Left ventricle myocardium inferior (tissue), 1 donor: ENCODE measurements around the gene HOXA4. TPM values are rescaled to one million over a fixed set of nuclear protein-coding genes. Genes with fewer than 3 reads are reported as not detected.

Experiments
- DNase-seq: peaks from one replicate; pipeline ENCODE4 v3.0.0-alpha.2; 2020
- H3K27ac ChIP-seq: fragments of 200-600 bp; replicated peaks from 2 replicates; pipeline ENCODE4 v1.8.0; 2021
- H3K27me3 ChIP-seq: fragments of 200-600 bp; 2 replicates; pipeline ENCODE4 v1.8.0; 2021; ENCODE audit warnings: low read depth
- H3K36me3 ChIP-seq: fragments of 200-600 bp; 2 replicates; pipeline ENCODE4 v1.8.0; 2021
- H3K4me1 ChIP-seq: fragments of 200-600 bp; 2 replicates; pipeline ENCODE4 v1.8.0; 2021
- H3K4me3 ChIP-seq: fragments of 200-600 bp; 2 replicates; pipeline ENCODE4 v1.8.0; 2021; ENCODE audit warnings: mild to moderate bottlenecking, moderate library complexity
- H3K9me3 ChIP-seq: fragments of 200-600 bp; replicated peaks from 2 replicates; pipeline ENCODE4 v1.8.0; 2021
- intact Hi-C: fragments of 100-400 bp; cut with micrococcal nuclease; formaldehyde crosslinking; loops from one replicate; pipeline ENCODE4 v1.11.0; 2022
- total RNA-seq: library from RNA; stranded (reverse); fragmentation: NEBNext Ultra II Directional; extraction: Animal tissue kit (Norgen Biotek cat#: 25700); gene quantifications from one replicate; pipeline ENCODE4 v1.2.1, GENCODE V29; 2021
- TF ChIP-seq, protein P1 (sequence below): fragments of 200-600 bp; IDR thresholded peaks from 2 replicates; pipeline ENCODE4 v1.8.0; 2021; ENCODE audit warnings: antibody characterized with exemption, mild to moderate bottlenecking, borderline replicate concordance
- donor health status: DM: no; HTN: yes; CAD: no; lungs with severe emphysema.

The HOXA4 gene
- total RNA-seq, 1 donor from 2014 or later: not detected

DNA sequence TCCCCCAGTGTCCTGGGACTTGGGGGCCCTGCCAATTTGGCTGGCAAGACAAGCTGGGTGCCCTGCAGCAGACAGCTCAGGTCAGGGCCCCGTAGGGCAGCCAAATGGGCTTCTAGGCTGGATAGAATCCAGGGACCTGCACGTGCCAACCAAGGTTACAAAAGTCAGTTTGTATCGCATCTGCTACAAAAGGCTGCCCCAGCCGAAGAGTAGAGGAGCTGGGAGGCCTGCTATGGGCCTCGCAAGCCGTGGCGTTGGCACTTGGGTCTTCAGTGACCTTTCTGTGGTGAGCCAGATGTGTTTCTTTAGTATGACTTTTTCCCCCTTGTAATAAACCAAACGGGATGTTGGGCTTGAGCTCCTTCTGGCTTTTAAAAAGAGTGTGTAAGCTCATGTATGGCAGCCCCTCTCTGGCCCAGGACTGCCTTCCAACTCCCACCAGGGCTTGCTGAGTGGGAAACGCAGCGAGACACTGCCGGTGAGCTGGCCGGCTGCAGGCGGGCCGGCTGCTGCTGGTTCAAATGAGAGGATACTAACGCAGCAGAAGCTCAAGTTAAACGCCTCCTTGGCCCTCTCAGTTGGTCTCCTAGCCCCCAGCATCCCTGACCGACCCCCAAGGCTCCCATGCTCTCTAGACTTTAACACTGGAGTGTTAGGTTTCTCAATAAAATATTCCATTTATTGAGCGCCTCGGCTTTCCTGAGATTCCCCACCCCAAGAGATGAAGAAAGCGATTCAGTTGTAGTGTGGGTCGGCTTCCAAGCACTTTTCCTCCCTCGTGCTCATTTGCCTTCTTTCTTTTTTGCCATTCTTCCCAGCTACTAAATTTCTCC is 46.6 kb upstream of the HOXA4 start:
- H3K27me3 ChIP-seq: peaks cover 100% of the 10 kb centered on the region
- no peaks in the 10 kb centered on the region for H3K36me3 ChIP-seq
- TF ChIP-seq, protein P1, sequence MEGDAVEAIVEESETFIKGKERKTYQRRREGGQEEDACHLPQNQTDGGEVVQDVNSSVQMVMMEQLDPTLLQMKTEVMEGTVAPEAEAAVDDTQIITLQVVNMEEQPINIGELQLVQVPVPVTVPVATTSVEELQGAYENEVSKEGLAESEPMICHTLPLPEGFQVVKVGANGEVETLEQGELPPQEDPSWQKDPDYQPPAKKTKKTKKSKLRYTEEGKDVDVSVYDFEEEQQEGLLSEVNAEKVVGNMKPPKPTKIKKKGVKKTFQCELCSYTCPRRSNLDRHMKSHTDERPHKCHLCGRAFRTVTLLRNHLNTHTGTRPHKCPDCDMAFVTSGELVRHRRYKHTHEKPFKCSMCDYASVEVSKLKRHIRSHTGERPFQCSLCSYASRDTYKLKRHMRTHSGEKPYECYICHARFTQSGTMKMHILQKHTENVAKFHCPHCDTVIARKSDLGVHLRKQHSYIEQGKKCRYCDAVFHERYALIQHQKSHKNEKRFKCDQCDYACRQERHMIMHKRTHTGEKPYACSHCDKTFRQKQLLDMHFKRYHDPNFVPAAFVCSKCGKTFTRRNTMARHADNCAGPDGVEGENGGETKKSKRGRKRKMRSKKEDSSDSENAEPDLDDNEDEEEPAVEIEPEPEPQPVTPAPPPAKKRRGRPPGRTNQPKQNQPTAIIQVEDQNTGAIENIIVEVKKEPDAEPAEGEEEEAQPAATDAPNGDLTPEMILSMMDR: no peak
- peak; percentile 2 for DNase-seq
- intact Hi-C loops: no loop called here
- peaks cover 32% of the 10 kb centered on the region for H3K4me1 ChIP-seq
- no peaks in the 10 kb centered on the region for H3K9me3 ChIP-seq
- H3K27ac ChIP-seq: no peak overlapping the region
- no peak overlapping the region for H3K4me3 ChIP-seq

DNA sequence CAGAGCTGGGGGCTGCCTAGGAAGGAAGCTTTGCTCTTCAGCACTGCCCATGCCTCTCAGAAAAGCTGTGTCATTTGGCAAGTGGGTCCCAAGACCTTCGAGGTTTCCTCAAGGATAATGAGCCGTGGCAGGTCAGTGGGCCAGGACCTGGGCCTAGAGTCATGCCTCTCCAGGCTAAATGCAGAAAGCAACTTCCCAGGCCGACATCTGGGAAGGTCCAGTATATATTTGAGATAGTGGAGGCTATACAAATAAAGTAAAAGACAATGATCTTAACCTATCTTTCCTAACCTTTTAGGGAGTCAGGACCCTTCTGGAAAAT is 45.9 kb upstream of the HOXA4 start:
- TF ChIP-seq, protein P1: no peak
- DNase-seq: no peak
- H3K4me1 ChIP-seq: peaks cover 38% of the 10 kb centered on the region
- H3K9me3 ChIP-seq: no peaks in the 10 kb centered on the region
- no peak overlapping the region for H3K4me3 ChIP-seq
- no peak overlapping the region for H3K27ac ChIP-seq
- H3K27me3 ChIP-seq: peaks cover 100% of the 10 kb centered on the region
- intact Hi-C loops: no loop called here
- H3K36me3 ChIP-seq: no peaks in the 10 kb centered on the region

DNA sequence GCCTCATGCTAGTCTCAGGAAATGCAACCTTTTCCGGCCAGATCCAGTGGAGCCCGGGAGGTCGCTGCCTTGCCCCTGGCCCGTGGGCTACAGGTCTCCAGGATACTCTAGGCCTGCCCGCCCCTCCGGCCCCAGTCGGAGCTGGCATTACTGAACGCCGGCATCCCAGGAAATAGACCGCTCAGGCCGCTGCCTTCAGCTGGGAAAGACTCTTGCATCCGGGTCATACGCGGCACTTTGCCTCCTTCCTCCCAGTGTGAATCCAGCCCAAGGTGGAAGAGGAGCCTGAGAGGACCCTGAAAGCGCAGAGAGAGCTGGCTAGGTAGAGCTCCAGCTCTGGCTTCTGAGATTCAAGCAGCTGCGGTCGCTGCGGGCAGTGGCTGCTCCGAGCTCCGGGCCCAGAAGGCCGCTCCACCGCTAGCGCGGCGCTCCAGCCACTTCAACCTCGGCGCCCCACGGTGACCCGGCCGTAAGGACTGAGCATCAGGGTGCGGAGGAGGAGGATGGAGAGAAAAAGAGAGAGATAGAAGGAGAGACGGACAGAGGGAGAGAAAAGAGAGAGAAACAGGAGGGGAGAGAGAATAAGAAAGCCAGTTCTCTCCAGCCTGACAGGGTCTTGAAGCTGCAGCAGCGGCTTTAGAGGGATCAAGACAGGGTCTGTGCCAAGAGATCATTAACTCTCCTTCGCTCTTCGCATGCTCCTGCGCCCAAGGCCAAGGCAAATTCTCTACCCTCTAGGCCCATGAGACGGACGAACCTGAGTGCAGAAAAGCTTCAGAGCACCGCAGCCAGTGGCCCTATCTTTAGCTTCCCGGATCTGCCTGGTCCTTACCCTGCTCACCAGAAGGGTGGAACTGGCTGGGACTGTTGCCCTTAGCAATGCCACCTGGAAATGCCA is 45.3 kb upstream of the HOXA4 start:
- TF ChIP-seq, protein P1: no peak
- peak; percentile 3 for DNase-seq
- Histone ChIP-seq H3K4me3 (no peak overlapping the region), H3K27ac (no peak overlapping the region), H3K9me3 (no peaks in the 10 kb centered on the region), H3K36me3 (no peaks in the 10 kb centered on the region), H3K4me1 (peaks cover 38% of the 10 kb centered on the region), H3K27me3 (peaks cover 100% of the 10 kb centered on the region)
- intact Hi-C loops: no loop called here

DNA sequence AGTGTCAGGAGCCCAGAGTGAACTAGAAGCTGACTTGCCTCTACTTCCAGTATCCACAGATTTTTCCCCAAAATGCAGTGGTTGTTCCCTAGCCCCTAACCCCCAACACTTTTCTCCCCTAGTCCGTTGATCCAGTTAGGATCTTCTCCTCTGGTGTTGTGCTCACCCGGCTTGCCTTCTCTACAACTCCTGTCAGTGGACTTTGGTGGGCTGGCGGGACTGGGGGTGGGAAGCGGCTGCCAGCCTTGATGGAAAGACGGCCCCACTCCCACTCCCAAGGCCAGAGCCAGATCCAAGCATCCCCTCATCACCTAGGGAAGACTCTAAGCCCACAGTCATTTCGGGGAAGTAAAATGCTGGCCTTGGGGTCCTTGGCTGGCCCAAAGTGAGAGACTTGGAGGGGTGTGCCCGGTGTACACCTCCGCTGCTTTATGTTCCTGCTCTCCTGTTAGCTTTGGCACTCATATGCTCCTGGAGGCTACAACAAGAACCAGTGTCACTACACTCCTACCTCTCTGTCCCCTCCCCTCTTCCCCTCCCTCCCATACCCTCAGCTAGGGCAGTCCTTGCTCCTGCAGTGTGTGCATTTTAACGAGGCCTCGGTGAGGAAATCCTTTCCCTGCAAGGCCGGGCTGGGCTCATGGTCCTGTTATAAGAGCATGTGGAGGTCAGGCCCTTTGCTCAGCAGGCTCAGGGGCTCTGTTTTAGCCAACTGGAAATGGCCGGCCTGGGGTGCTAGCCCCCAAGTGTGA is 44.5 kb upstream of the HOXA4 start:
- peaks cover 37% of the 10 kb centered on the region for H3K4me1 ChIP-seq
- H3K9me3 ChIP-seq: no peaks in the 10 kb centered on the region
- no peaks in the 10 kb centered on the region for H3K36me3 ChIP-seq
- peaks cover 100% of the 10 kb centered on the region for H3K27me3 ChIP-seq
- TF ChIP-seq, protein P1: no peak
- H3K4me3 ChIP-seq: no peak overlapping the region
- no peak overlapping the region for H3K27ac ChIP-seq
- peak; percentile 6 for DNase-seq
- intact Hi-C loops: no loop called here
